A549 (cell line): ENCODE data around the gene CEACAM16. TPM values are rescaled to one million over a fixed set of nuclear protein-coding genes. Genes with fewer than 3 reads are reported as not detected.
A peak's percentile ranks its signal among the peaks of the same experiment; 100 is the strongest.

ENCODE experiments used
- ATAC-seq, 2 experiments: fragments of 200-7000 bp in 1 of 2; fragments of >200 bp in 1 of 2; cut with Nextera tagmentation in 1 of 2; cut with Tn5 transposase in 1 of 2; 3 replicates each; pipeline versions ENCODE4 v1.8.0 to v1.9.1; 2018 to 2020; ENCODE audit warnings: mild to moderate bottlenecking in 1 of 2, moderate library complexity in 1 of 2
- CTCF ChIA-PET: fragments of 300-600 bp; sonication (Branson Sonifier 250); formaldehyde crosslinking; extraction: SDS; loops from one replicate; lab custom pipeline; 2021; ENCODE audit warnings: antibody characterized with exemption, inconsistent platforms; lab: Yijun Ruan, JAX
- POLR2A ChIA-PET: fragments of 350-600 bp; formaldehyde crosslinking; extraction: SDS; loops from one replicate; lab custom pipeline; 2021; ENCODE audit warnings: antibody characterized with exemption, inconsistent platforms; lab: Yijun Ruan, JAX
- DNase-seq, 2 experiments: peaks; one replicate each; pipeline versions ENCODE4 v3.0.0 to v3.0.0-alpha.2; 2011 to 2016; ENCODE audit warnings: low read depth in 1 of 2, low spot score in 1 of 2
- FAIRE-seq: peaks from 2 replicates; lab custom pipeline; 2011; peaks lifted over from hg19 to GRCh38; lab: Jason Lieb, UNC
- H3K27ac ChIP-seq, 2 experiments: fragments of >200 bp; sonication (Bioruptor Twin); formaldehyde crosslinking; 3 replicates each; pipeline ENCODE4 v1.5.1; 2016 to 2017
- H3K4me1 ChIP-seq: fragments of >200 bp; sonication (Bioruptor Twin); formaldehyde crosslinking; 3 replicates; pipeline ENCODE4 v1.6.1; 2016
- H3K4me2 ChIP-seq: fragments of >200 bp; sonication (Bioruptor Twin); formaldehyde crosslinking; 3 replicates; pipeline ENCODE4 v1.6.1; 2016
- H3K4me3 ChIP-seq: fragments of >200 bp; sonication (Bioruptor Twin); formaldehyde crosslinking; 3 replicates; pipeline ENCODE4 v1.5.1; 2016
- H3K9me3 ChIP-seq: fragments of >200 bp; sonication (Bioruptor Twin); formaldehyde crosslinking; 3 replicates; pipeline ENCODE4 v1.6.1; 2016
- BHLHE40 ChIP-seq: IDR thresholded peaks from 2 replicates; pipeline ENCODE4 v1.6.1; 2012; ENCODE audit warnings: low read depth, low read length, inconsistent platforms
- CBX2 ChIP-seq: fragments of 200-600 bp; sonication (generic); IDR thresholded peaks from 2 replicates; pipeline ENCODE4 v1.6.1; 2016; ENCODE audit warnings: low read depth, mild to moderate bottlenecking, borderline replicate concordance
- CEBPB ChIP-seq, 2 experiments: fragments of >200 bp in 1 of 2; sonication (Bioruptor Twin) in 1 of 2; formaldehyde crosslinking in 1 of 2; IDR thresholded peaks; 2 replicates each; pipeline ENCODE4 v1.6.1; 2012 to 2016
- CHD2 ChIP-seq: fragments of 150-350 bp; IDR thresholded peaks from 2 replicates; pipeline ENCODE4 v1.6.1; 2014; ENCODE audit warnings: low read length; ENCODE audit not compliant: partially characterized antibody
- EHF ChIP-seq: fragments of 250-450 bp; sonication (Bioruptor Pico); IDR thresholded peaks from 2 replicates; pipeline ENCODE4 v1.5.0; 2020; ENCODE audit warnings: mild to moderate bottlenecking
- EP300 ChIP-seq, 2 experiments: fragments of >200 bp; sonication (Bioruptor Twin); formaldehyde crosslinking; IDR thresholded peaks; 2 replicates in 1 of 2; 3 replicates in 1 of 2; pipeline ENCODE4 v1.6.1; 2016 to 2017
- ESRRA ChIP-seq: fragments of 150-350 bp; IDR thresholded peaks from 2 replicates; pipeline ENCODE4 v1.6.1; 2014; ENCODE audit warnings: mild to moderate bottlenecking, low read length, borderline replicate concordance
- FOSB ChIP-seq: fragments of 250-450 bp; sonication (Bioruptor Pico); IDR thresholded peaks from 2 replicates; pipeline ENCODE4 v1.5.0; 2020; ENCODE audit warnings: mild to moderate bottlenecking, moderate library complexity
- FOXS1 ChIP-seq: fragments of 250-450 bp; sonication (Bioruptor Pico); IDR thresholded peaks from 2 replicates; pipeline ENCODE4 v1.5.0; 2020; ENCODE audit warnings: mild to moderate bottlenecking, moderate library complexity
- HOXB5 ChIP-seq: fragments of 250-450 bp; sonication (Bioruptor Pico); IDR thresholded peaks from 2 replicates; pipeline ENCODE4 v1.5.0; 2020; ENCODE audit warnings: mild to moderate bottlenecking, moderate library complexity
- JUN ChIP-seq, 2 experiments: fragments of >200 bp; sonication (Bioruptor Twin); formaldehyde crosslinking; IDR thresholded peaks; 2 replicates in 1 of 2; 3 replicates in 1 of 2; pipeline ENCODE4 v1.6.1; 2016 to 2017
- JUNB ChIP-seq: fragments of >200 bp; sonication (Bioruptor Twin); formaldehyde crosslinking; IDR thresholded peaks from 2 replicates; pipeline ENCODE4 v1.6.1; 2016
- KDM1A ChIP-seq: fragments of 200-600 bp; sonication (generic); IDR thresholded peaks from 2 replicates; pipeline ENCODE4 v1.6.1; 2016; ENCODE audit warnings: low read depth, mild to moderate bottlenecking
- KDM5A ChIP-seq: fragments of 200-600 bp; sonication (generic); IDR thresholded peaks from 2 replicates; pipeline ENCODE4 v1.6.1; 2016; ENCODE audit warnings: antibody characterized with exemption, mild to moderate bottlenecking
- MAFK ChIP-seq: fragments of 450-650 bp; IDR thresholded peaks from 2 replicates; pipeline ENCODE4 v1.6.1; 2014; ENCODE audit not compliant: partially characterized antibody
- MAZ ChIP-seq: fragments of 150-350 bp; IDR thresholded peaks from 2 replicates; pipeline ENCODE4 v1.6.1; 2014; ENCODE audit warnings: antibody characterized with exemption, low read depth, low read length, borderline replicate concordance
- MYC ChIP-seq: IDR thresholded peaks from 2 replicates; pipeline ENCODE4 v1.6.1; 2012; ENCODE audit warnings: mild to moderate bottlenecking, inconsistent platforms, low read length, improper control_type of control experiment, borderline replicate concordance
- NFE2L2 ChIP-seq: fragments of 150-350 bp; conservative IDR thresholded peaks from 2 replicates; pipeline ENCODE4 v1.6.1; 2014; ENCODE audit warnings: low read length
- NPAS2 ChIP-seq: fragments of 250-450 bp; sonication (Bioruptor Pico); IDR thresholded peaks from 2 replicates; pipeline ENCODE4 v1.8.0; 2022; ENCODE audit warnings: mild to moderate bottlenecking, moderate library complexity, borderline replicate concordance
- NR3C1 ChIP-seq: fragments of >200 bp; sonication (Bioruptor Twin); formaldehyde crosslinking; IDR thresholded peaks from 3 replicates; pipeline ENCODE4 v1.6.1; 2017
- POLR2A ChIP-seq: IDR thresholded peaks from 2 replicates; pipeline ENCODE4 v1.6.1; 2012; ENCODE audit warnings: mild to moderate bottlenecking, low read length
- POLR2AphosphoS2 ChIP-seq: conservative IDR thresholded peaks from 2 replicates; pipeline ENCODE4 v1.6.1; 2012; ENCODE audit warnings: low read length, improper control_type of control experiment, inconsistent platforms
- RAD21 ChIP-seq, 2 experiments: fragments of >200 bp in 1 of 2; sonication (Bioruptor Twin) in 1 of 2; formaldehyde crosslinking in 1 of 2; IDR thresholded peaks in 1 of 2; conservative IDR thresholded peaks in 1 of 2; 2 replicates in 1 of 2; 3 replicates in 1 of 2; pipeline ENCODE4 v1.6.1; 2012 to 2018; ENCODE audit warnings: inconsistent platforms in 1 of 2
- RCOR1 ChIP-seq: fragments of 150-350 bp; IDR thresholded peaks from 2 replicates; pipeline ENCODE4 v1.6.1; 2014; ENCODE audit warnings: antibody characterized with exemption, low read length, low read depth
- SMC3 ChIP-seq: fragments of >200 bp; sonication (Bioruptor Twin); formaldehyde crosslinking; IDR thresholded peaks from 3 replicates; pipeline ENCODE4 v1.6.1; 2018; ENCODE audit warnings: inconsistent platforms
- SREBF2 ChIP-seq: fragments of 450-650 bp; IDR thresholded peaks from 2 replicates; pipeline ENCODE4 v1.6.1; 2014; ENCODE audit warnings: mild to moderate bottlenecking, moderate library complexity
- TFCP2L1 ChIP-seq: fragments of 250-450 bp; sonication (Bioruptor Pico); IDR thresholded peaks from 2 replicates; pipeline ENCODE4 v1.5.0; 2021; ENCODE audit warnings: mild to moderate bottlenecking
- ZNF302 ChIP-seq: fragments of 250-450 bp; sonication (Bioruptor Pico); IDR thresholded peaks from 2 replicates; pipeline ENCODE4 v1.9.0; 2021; ENCODE audit warnings: inconsistent platforms, mild to moderate bottlenecking, moderate library complexity
- ZSCAN20 ChIP-seq: fragments of 250-450 bp; sonication (Bioruptor Pico); IDR thresholded peaks from 2 replicates; pipeline ENCODE4 v1.8.0; 2022; ENCODE audit warnings: mild to moderate bottlenecking, moderate library complexity
- WGBS: methylation state at CpG from one replicate; pipeline ENCODE4 v1.1.6; 2017; ENCODE audit errors: missing lambda C conversion rate; 5-methylcytosine and 5-hydroxymethylcytosine counted together
- polyA plus RNA-seq, 4 experiments: library from polyadenylated mRNA; depleted of rRNA in 3 of 4; stranded (reverse); fragments of >200 nt; fragmentation: RNase III in 1 of 4; extraction: RNeasy Plus Mini Kit Qiagen cat#74134 plus additional on column Dnase treatment in 1 of 4; gene quantifications; 2 replicates in 3 of 4; 3 replicates in 1 of 4; pipeline ENCODE4 v1.2.3, GENCODE V29; 2011 to 2017
- TF ChIP-seq, protein P1 (sequence below): fragments of 250-450 bp; sonication (Bioruptor Pico); IDR thresholded peaks from 2 replicates; pipeline ENCODE4 v1.5.0; 2021; ENCODE audit warnings: mild to moderate bottlenecking, moderate library complexity, borderline replicate concordance
- TF ChIP-seq, protein P2 (sequence below): IDR thresholded peaks from 2 replicates; pipeline ENCODE4 v1.6.1; 2012; ENCODE audit warnings: low read depth, borderline replicate concordance
- TF ChIP-seq, protein P3 (sequence below): fragments of >200 bp; sonication (Bioruptor Twin); formaldehyde crosslinking; IDR thresholded peaks from 3 replicates; pipeline ENCODE4 v1.5.1; 2016
- TF ChIP-seq, protein P4 (sequence below): IDR thresholded peaks from 2 replicates; pipeline ENCODE4 v1.6.1; 2012
- TF ChIP-seq, protein P5 (sequence below): fragments of 200-600 bp; sonication (generic); IDR thresholded peaks from 2 replicates; pipeline ENCODE4 v1.6.1; 2016; ENCODE audit warnings: antibody characterized with exemption, mild to moderate bottlenecking, moderate library complexity

Gene CEACAM16
- polyA plus RNA-seq, 2 of the 4 experiments (the other 2 are of a cell fraction) = not detected

DNA sequence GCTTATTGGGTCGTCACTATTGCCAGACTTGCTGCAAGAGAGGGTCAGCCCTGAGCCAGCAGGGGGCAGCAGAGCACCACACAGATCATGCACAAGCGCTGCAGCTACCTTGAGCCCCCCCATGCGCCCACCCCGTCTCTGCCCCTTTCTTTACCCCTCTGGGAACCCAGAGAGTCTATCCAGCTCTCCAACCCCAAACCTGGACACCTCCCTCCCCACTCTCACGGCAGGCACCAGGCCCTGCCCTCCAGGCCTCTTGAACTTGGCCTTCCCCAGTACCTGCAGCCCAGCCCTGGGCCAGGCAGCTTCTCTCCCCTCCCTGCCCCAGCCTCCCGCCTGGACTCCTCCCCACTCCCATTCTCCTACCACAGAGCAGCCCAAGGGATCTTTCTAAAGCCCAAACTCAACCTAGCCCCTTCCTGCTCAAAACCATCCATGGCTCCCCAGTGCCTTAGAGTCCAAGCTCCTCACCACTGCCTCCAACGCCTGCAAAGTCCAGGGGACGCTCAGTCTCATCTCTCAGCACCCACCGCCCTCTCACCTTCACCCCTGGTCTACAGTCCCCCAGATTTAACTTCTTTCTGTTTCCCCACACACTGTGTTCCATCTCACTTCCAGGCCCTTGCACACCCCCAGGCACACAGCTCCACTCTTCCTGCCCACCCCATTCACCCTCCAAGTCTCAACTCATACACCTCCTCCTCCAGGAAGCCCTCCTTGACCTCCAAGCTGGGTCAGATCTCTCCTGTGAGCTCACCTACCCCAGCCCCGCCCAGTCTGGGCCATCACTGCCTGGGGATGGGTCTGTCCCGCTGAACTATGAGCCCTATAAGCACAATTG lies 9.4 kb upstream of the CEACAM16 start:
- ChIA-PET CTCF (interaction anchor here (0.6 to 26.6 kb wide), 46 partner anchors 8 to 423 kb away, joined by 3 to 694 read pairs (median 6); partner anchors contain the start of genes BCAM, BCL3, CEACAM16 and NECTIN2), POLR2A (interaction anchor here (0.7 to 4.0 kb wide), 6 partner anchors 29 to 119 kb away, joined by 3 to 27 read pairs (median 6); partner anchors contain the start of gene BCAM)
- peak; percentile 76 for FAIRE-seq
- no peaks in the 10 kb centered on the region for H3K9me3 ChIP-seq
- peak overlapping the region; percentile 47 for H3K4me2 ChIP-seq
- peaks cover 84% of the 10 kb centered on the region for H3K4me1 ChIP-seq
- peak overlapping the region; percentile 87 to 92 for H3K27ac ChIP-seq
- no peak overlapping the region for H3K4me3 ChIP-seq
- peak; percentile 66 to 95 for DNase-seq
- peak; percentile 59 to 72 for ATAC-seq
- WGBS = 41% methylated on average over 11 of the region's 11 CpGs
- TF ChIP-seq CBX2 (no peak), POLR2A (no peak), JUNB (no peak), FOXS1 (CRISPR knock-in tag) (no peak), ZNF302 (CRISPR knock-in tag) (no peak), KDM1A (peak; percentile 60; the same call in 1 of the 2 replicates), CHD2 (no peak), MAFK (no peak), RAD21 (conservative IDR thresholded peaks at IDR 0.05 in 1 of 2, IDR thresholded peaks at IDR 0.05 in 1 of 2) (peak; percentile 99 to 100), POLR2AphosphoS2 (no peak), EP300 (IDR thresholded peaks at IDR 0.05) (no peak), SREBF2 (no peak), NR3C1 (no peak), CEBPB (IDR thresholded peaks at IDR 0.05) (peak in 1 of 2 experiments; percentile 17; a peak in 1 of 4 replicates), RCOR1 (no peak), NFE2L2 (no peak), MYC (no peak), ESRRA (no peak), TFCP2L1 (CRISPR knock-in tag) (no peak), MAZ (peak; percentile 71; the same call in 1 of the 2 replicates), HOXB5 (no peak), ZSCAN20 (CRISPR knock-in tag) (no peak), NPAS2 (CRISPR knock-in tag) (no peak), KDM5A (no peak), BHLHE40 (no peak), JUN (IDR thresholded peaks at IDR 0.05) (no peak), SMC3 (peak; percentile 99), EHF (no peak), FOSB (CRISPR knock-in tag) (no peak)
- TF ChIP-seq, protein P1, sequence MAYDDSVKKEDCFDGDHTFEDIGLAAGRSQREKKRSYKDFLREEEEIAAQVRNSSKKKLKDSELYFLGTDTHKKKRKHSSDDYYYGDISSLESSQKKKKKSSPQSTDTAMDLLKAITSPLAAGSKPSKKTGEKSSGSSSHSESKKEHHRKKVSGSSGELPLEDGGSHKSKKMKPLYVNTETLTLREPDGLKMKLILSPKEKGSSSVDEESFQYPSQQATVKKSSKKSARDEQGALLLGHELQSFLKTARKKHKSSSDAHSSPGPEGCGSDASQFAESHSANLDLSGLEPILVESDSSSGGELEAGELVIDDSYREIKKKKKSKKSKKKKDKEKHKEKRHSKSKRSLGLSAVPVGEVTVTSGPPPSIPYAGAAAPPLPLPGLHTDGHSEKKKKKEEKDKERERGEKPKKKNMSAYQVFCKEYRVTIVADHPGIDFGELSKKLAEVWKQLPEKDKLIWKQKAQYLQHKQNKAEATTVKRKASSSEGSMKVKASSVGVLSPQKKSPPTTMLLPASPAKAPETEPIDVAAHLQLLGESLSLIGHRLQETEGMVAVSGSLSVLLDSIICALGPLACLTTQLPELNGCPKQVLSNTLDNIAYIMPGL (CRISPR knock-in tag) = no peak
- TF ChIP-seq, protein P2, sequence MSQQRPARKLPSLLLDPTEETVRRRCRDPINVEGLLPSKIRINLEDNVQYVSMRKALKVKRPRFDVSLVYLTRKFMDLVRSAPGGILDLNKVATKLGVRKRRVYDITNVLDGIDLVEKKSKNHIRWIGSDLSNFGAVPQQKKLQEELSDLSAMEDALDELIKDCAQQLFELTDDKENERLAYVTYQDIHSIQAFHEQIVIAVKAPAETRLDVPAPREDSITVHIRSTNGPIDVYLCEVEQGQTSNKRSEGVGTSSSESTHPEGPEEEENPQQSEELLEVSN = 0 out of 2 replicates have a peak, but pooled peaks have one; percentile 2
- TF ChIP-seq, protein P3, sequence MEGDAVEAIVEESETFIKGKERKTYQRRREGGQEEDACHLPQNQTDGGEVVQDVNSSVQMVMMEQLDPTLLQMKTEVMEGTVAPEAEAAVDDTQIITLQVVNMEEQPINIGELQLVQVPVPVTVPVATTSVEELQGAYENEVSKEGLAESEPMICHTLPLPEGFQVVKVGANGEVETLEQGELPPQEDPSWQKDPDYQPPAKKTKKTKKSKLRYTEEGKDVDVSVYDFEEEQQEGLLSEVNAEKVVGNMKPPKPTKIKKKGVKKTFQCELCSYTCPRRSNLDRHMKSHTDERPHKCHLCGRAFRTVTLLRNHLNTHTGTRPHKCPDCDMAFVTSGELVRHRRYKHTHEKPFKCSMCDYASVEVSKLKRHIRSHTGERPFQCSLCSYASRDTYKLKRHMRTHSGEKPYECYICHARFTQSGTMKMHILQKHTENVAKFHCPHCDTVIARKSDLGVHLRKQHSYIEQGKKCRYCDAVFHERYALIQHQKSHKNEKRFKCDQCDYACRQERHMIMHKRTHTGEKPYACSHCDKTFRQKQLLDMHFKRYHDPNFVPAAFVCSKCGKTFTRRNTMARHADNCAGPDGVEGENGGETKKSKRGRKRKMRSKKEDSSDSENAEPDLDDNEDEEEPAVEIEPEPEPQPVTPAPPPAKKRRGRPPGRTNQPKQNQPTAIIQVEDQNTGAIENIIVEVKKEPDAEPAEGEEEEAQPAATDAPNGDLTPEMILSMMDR = peak; percentile 99
- TF ChIP-seq, protein P4, sequence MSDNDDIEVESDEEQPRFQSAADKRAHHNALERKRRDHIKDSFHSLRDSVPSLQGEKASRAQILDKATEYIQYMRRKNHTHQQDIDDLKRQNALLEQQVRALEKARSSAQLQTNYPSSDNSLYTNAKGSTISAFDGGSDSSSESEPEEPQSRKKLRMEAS = peak; percentile 31; the same call in 1 of the 2 replicates
- TF ChIP-seq, protein P5, sequence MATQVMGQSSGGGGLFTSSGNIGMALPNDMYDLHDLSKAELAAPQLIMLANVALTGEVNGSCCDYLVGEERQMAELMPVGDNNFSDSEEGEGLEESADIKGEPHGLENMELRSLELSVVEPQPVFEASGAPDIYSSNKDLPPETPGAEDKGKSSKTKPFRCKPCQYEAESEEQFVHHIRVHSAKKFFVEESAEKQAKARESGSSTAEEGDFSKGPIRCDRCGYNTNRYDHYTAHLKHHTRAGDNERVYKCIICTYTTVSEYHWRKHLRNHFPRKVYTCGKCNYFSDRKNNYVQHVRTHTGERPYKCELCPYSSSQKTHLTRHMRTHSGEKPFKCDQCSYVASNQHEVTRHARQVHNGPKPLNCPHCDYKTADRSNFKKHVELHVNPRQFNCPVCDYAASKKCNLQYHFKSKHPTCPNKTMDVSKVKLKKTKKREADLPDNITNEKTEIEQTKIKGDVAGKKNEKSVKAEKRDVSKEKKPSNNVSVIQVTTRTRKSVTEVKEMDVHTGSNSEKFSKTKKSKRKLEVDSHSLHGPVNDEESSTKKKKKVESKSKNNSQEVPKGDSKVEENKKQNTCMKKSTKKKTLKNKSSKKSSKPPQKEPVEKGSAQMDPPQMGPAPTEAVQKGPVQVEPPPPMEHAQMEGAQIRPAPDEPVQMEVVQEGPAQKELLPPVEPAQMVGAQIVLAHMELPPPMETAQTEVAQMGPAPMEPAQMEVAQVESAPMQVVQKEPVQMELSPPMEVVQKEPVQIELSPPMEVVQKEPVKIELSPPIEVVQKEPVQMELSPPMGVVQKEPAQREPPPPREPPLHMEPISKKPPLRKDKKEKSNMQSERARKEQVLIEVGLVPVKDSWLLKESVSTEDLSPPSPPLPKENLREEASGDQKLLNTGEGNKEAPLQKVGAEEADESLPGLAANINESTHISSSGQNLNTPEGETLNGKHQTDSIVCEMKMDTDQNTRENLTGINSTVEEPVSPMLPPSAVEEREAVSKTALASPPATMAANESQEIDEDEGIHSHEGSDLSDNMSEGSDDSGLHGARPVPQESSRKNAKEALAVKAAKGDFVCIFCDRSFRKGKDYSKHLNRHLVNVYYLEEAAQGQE = no peak
